ENCODE results near the gene HOXB1. TPM values are rescaled to one million over a fixed set of nuclear protein-coding genes. Genes with fewer than 3 reads are reported as not detected.

Gene HOXB1
- total RNA-seq, 4 donors from 2014 or later: not detected

DNA sequence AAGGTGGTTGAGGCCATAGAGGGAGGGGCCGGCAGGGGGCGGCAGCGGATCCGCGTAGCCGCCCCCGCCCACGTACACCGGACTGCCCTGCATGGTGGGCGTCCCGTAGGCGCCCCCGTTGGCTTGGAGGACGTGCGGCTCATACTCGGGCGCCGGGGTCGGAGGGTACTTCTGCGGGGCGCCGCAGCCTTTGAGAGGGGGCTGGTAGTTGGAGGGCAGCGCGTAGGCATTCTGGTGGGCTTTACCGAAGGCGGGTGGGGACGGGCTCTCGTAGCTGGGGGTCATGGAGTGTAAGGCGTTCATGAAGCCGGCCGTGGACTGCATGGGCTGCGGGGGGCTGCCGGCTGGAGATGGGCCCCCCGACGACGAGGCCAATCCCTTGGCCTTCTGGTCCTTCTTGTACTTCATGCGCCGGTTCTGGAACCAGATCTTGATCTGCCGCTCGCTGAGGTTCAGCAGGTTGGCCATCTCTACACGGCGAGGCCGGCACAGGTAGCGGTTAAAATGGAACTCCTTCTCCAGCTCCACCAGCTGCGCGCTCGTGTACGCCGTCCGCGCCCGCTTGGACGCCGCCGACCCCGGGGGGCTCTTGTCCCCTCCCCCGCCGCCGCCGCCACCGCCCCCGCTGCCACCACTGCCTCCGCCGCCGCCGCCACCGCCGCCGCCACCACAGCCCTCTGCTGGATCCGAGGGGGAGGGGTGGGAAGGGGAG lies 19.8 kb upstream of the HOXB1 start:
- H3K27me3 ChIP-seq: peaks cover 4 to 75% of the 10 kb centered on the region in 2 donors
- no peaks in the 10 kb centered on the region for H3K9me3 ChIP-seq
- peak overlapping the region in 3 of 4 donors; percentile 17 to 68 (median 25) for H3K27ac ChIP-seq
- no peaks in the 10 kb centered on the region for H3K36me3 ChIP-seq
- TF ChIP-seq, protein P1, sequence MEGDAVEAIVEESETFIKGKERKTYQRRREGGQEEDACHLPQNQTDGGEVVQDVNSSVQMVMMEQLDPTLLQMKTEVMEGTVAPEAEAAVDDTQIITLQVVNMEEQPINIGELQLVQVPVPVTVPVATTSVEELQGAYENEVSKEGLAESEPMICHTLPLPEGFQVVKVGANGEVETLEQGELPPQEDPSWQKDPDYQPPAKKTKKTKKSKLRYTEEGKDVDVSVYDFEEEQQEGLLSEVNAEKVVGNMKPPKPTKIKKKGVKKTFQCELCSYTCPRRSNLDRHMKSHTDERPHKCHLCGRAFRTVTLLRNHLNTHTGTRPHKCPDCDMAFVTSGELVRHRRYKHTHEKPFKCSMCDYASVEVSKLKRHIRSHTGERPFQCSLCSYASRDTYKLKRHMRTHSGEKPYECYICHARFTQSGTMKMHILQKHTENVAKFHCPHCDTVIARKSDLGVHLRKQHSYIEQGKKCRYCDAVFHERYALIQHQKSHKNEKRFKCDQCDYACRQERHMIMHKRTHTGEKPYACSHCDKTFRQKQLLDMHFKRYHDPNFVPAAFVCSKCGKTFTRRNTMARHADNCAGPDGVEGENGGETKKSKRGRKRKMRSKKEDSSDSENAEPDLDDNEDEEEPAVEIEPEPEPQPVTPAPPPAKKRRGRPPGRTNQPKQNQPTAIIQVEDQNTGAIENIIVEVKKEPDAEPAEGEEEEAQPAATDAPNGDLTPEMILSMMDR (IDR thresholded peaks at IDR 0.05): no peak
- TF ChIP-seq POLR2A (IDR thresholded peaks at IDR 0.05): no peak
- no peak for TF ChIP-seq EP300 (IDR thresholded peaks at IDR 0.05)
- H3K4me1 ChIP-seq: peaks cover 0 to 29% (median 2%) of the 10 kb centered on the region in 4 donors
- 34 to 45% methylated on average over 50 to 68 of the region's 70 CpGs for WGBS, 2 donors
- no peak for DNase-seq (ENCODE audit: low spot score in 2 of 2)
- peak overlapping the region in 1 of 4 donors; percentile 18 for H3K4me3 ChIP-seq

DNA sequence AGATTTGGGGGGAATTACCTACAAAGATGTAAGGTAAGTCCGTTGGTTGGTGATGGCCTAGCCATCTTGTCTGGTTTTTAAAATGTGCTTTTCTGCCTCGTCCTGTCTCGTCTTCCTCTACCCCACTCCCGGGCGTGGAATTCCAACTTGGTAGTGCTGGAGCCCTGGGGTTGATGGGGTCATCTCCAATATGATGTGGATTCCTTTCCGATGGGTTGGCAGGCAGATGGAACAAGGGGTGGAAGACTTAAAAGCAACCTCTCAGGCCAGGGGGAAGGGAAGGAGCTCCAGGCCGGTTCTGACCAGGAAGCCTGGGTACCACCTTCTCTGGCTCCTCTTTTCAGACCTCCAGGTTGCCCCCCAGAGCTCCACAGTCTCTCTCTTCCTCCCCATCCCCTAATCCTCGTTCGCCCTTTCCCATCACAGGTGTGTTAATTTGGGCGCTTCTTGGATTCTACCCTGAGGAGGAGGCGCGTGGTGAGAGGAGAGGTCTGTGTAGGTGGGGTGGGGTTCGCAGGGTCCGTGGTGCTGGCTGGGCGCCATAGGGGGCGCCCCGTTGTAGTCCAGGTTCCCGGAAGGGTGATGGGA lies 19.2 kb upstream of the HOXB1 start:
- H3K36me3 ChIP-seq: no peaks in the 10 kb centered on the region
- H3K27me3 ChIP-seq: peaks cover 4 to 72% of the 10 kb centered on the region in 2 donors
- 59 to 65% methylated on average over 18 of the region's 18 CpGs for WGBS, 2 donors
- peaks cover 0 to 30% (median 2%) of the 10 kb centered on the region in 4 donors for H3K4me1 ChIP-seq
- H3K4me3 ChIP-seq: no peak overlapping the region
- TF ChIP-seq, protein P1 (IDR thresholded peaks at IDR 0.05): no peak
- TF ChIP-seq POLR2A (IDR thresholded peaks at IDR 0.05) (no peak), EP300 (IDR thresholded peaks at IDR 0.05) (no peak)
- H3K27ac ChIP-seq: peak overlapping the region in 2 of 4 donors; percentile 25 to 48
- no peak for DNase-seq (ENCODE audit: low spot score in 2 of 2)
- no peaks in the 10 kb centered on the region for H3K9me3 ChIP-seq

DNA sequence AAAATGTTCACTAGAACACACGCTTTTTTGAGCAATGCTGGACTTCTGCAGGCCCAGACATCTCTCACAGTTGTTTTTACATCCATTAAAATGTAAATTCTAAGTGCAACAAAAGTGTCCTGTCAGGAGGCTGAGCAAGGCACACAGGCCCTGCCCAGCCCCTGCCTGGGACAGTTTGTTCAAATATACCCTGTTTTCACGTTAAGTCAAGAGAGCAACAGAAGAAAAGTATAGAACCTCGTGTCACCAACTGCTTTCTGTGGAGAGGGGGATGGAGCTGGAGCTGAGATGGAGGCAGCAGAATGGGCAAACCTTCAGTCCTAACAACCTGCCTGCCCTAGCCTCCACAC lies 18.4 kb upstream of the HOXB1 start:
- Histone ChIP-seq H3K36me3 (no peaks in the 10 kb centered on the region), H3K27ac (no peak overlapping the region), H3K9me3 (no peaks in the 10 kb centered on the region), H3K27me3 (peaks cover 0 to 72% of the 10 kb centered on the region in 2 donors), H3K4me1 (peaks cover 0 to 26% (median 2%) of the 10 kb centered on the region in 4 donors), H3K4me3 (no peak overlapping the region)
- no peak for TF ChIP-seq EP300 (IDR thresholded peaks at IDR 0.05)
- TF ChIP-seq, protein P1 (IDR thresholded peaks at IDR 0.05): no peak
- no peak for TF ChIP-seq POLR2A (IDR thresholded peaks at IDR 0.05)
- DNase-seq (ENCODE audit: low spot score in 2 of 2): no peak
- 57 to 78% methylated on average over 3 of the region's 3 CpGs for WGBS, 2 donors

DNA sequence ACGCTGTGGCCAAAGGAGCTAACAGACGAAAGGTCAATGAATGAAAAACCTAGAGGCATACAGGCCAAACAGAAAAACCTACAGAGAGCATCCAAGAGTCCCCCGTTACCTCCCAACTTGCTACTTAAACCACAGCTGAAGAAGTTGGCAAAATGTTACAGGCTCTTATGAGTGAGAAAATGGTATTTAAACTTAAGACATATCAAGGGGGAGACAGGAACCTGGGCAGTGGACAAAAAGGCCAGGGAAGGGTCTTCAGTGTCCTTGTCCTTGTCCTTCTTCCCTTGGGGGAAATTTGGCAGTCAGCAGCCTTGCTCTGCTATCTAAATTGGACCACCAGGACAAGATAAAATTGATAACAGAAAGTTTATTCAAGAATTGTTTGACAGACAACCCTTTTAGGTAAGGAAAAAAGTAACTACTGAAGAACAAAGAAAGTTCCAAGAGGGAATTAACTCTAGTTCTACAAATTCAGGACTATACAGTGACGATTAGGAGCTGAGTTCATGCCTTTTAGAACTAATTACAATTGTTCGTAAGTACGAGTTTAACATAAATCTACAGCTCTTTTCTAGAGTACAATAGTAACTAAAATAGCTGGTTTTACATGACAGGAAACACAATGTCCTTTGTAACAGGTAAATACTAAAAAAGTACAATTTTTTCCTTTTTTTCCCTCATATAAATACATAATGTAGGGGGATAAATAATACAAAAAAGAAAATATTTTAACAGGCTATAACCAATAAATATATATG lies 17.9 kb upstream of the HOXB1 start:
- H3K27ac ChIP-seq: peak overlapping the region in 3 of 4 donors; percentile 28 to 96 (median 89)

More for the DNA sequence above, 17.9 kb upstream of the HOXB1 start:
- Histone ChIP-seq H3K9me3 (no peaks in the 10 kb centered on the region), H3K4me3 (no peak overlapping the region), H3K4me1 (peaks cover 0 to 24% (median 2%) of the 10 kb centered on the region in 4 donors), H3K36me3 (no peaks in the 10 kb centered on the region), H3K27me3 (peaks cover 0 to 71% of the 10 kb centered on the region in 2 donors)
- TF ChIP-seq EP300 (IDR thresholded peaks at IDR 0.05) (no peak), POLR2A (IDR thresholded peaks at IDR 0.05) (no peak)
- TF ChIP-seq, protein P1 (IDR thresholded peaks at IDR 0.05): no peak
- WGBS, 2 donors: 52 to 62% methylated on average over 6 of the region's 6 CpGs
- no peak for DNase-seq (ENCODE audit: low spot score in 2 of 2)
